Heart left ventricle (tissue), 16 donors: ENCODE results near the gene SMO. TPM values are rescaled to one million over a fixed set of nuclear protein-coding genes. Genes with fewer than 3 reads are reported as not detected.

Experiments
- ATAC-seq, 4 donors: fragments of 200-7000 bp; cut with Tn5 transposase; one replicate each; pipeline ENCODE4 v1.9.1; 2020 to 2022; ENCODE audit warnings: moderate library complexity in 4 of 4, mild to moderate bottlenecking in 3 of 4, moderate number of reproducible peaks in 1 of 4
- DNase-seq, 5 donors: peaks; one replicate each; pipeline ENCODE4 v3.0.0-alpha.2; 2020
- H3K27ac ChIP-seq, 12 donors: fragments of 200-600 bp; sonication (generic) in 4 of 12; one replicate each; pipeline versions ENCODE4 v1.5.0 to v1.8.0; 2016 to 2022; ENCODE audit warnings: mild to moderate bottlenecking in 2 of 12
- H3K27me3 ChIP-seq, 9 donors: fragments of 200-600 bp; sonication (generic) in 2 of 9; one replicate each; pipeline versions ENCODE4 v1.5.1 to v1.8.0; 2016 to 2022; ENCODE audit warnings: mild to moderate bottlenecking in 3 of 9
- H3K36me3 ChIP-seq, 9 donors: fragments of 200-600 bp; sonication (generic) in 2 of 9; one replicate each; pipeline versions ENCODE4 v1.5.0 to v1.8.0; 2018 to 2022; ENCODE audit warnings: mild to moderate bottlenecking in 2 of 9
- H3K4me1 ChIP-seq, 12 donors: fragments of 200-600 bp; sonication (generic) in 4 of 12; one replicate each; pipeline versions ENCODE4 v1.5.0 to v1.8.0; 2016 to 2022; ENCODE audit warnings: mild to moderate bottlenecking in 3 of 12
- H3K4me3 ChIP-seq, 12 donors: fragments of 200-600 bp; sonication (generic) in 4 of 12; one replicate each; pipeline versions ENCODE4 v1.5.0 to v1.8.0; 2017 to 2022; ENCODE audit warnings: mild to moderate bottlenecking in 9 of 12, moderate library complexity in 4 of 12
- H3K9me3 ChIP-seq, 12 donors: fragments of 200-600 bp; sonication (generic) in 4 of 12; one replicate each; pipeline versions ENCODE4 v1.5.0 to v1.8.0; 2016 to 2022; ENCODE audit warnings: mild to moderate bottlenecking in 1 of 12
- POLR2A ChIP-seq, 2 donors: fragments of 450-650 bp; IDR thresholded peaks; one replicate each; pipeline ENCODE4 v1.6.1; 2017; ENCODE audit warnings: antibody characterized with exemption in 2 of 2, mild to moderate bottlenecking in 2 of 2, moderate library complexity in 2 of 2
- WGBS, 4 donors: extraction: QIAGEN DNeasy Blood & Tissue Kit in 2 of 4; methylation state at CpG; one replicate each; pipeline versions ENCODE4 v1.1.5 to v1.1.7; 2013 to 2018; 5-methylcytosine and 5-hydroxymethylcytosine counted together
- intact Hi-C, 10 donors: fragments of 100-400 bp; cut with DNase I; formaldehyde crosslinking; loops; one replicate each; pipeline versions ENCODE4 v1.11.1 to v1.14.2; 2022
- polyA plus RNA-seq, 2 donors: library from polyadenylated mRNA; stranded (reverse); fragments of 200-250 nt; gene quantifications; one replicate each; pipeline ENCODE4 v1.2.3, GENCODE V29; 2013
- total RNA-seq, 9 donors: library from RNA; depleted of rRNA in 2 of 9; stranded (reverse); fragments of >200 nt in 2 of 9; fragmentation: NEBNext Ultra II Directional in 3 of 9; extraction: Animal tissue kit (Norgen Biotek cat#: 25700) in 3 of 9; gene quantifications; one replicate each; pipeline versions ENCODE4 v1.1.0 to v1.2.4, GENCODE V29; 2016 to 2023
- TF ChIP-seq, protein P1 (sequence below), 12 donors: fragments of 200-600 bp; sonication (generic) in 4 of 12; IDR thresholded peaks; one replicate each; pipeline versions ENCODE4 v1.5.0 to v1.8.0; 2018 to 2022; ENCODE audit warnings: antibody characterized with exemption in 12 of 12, mild to moderate bottlenecking in 5 of 12
- donor health status: ischemic (EF 13 %, LVEDD 7.1; RV severe dilation, severe dysfunction).
- donor health status: healthy with polysubstance abuse.
- donor health status: DM: no; HTN: yes; CAD: no.
- donor health status: DM: no; HTN: no; CAD: no.
- donor health status: ischemic (EF 25% LVEDD 6.9; RV normal size, moderate dysfunction).
- donor health status: ischemic (EF 25% LVEDD 5.7; RV mildly dilated, moderate dysfunction).
- donor health status: healthy.
- donor health status: DM: yes; HTN: yes; CAD: no.
- donor health status: ischemic (EF 35%, LVEDD 5.7; RV mildly dilated, moderate dysfunction).
- donor health status: nonischemic (EF 11% LVEDD 7.7; RV severe dilation, severe dysfunction).
- donor health status: DM: yes; HTN: yes; CAD: no.
- donor health status: PGD.
- donor health status: ischemic (EF 29% LVEDD 5.4; RV normal size, mild dysfunction).
- donor health status: nonischemic (EF 23%, LVEDD 6.1; RV moderate dilation, normal function).

SMO gene
- total and polyA plus RNA-seq, 11 donors: 1.7 to 7.3 (median 3.9) TPM

DNA sequence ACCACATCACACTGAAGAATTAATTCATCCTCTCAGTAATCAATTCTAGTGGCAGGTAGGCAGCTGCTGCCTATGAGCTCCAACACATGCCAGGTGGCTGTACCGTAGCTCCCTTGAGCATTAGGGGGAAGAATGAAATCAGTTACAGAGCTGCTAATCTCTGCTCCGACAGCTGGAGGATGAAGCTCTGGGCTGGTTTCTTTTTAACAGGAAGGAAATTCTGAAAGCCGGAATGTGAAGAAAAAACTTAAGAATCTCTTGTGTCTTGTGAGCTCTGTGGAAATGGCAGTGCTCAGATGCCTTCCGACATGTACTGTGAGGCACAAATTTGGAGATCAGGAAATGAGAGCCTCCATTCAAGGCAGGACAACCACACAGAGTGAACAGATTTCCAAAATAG, 33.6 kb downstream of the SMO start:
- Histone ChIP-seq H3K4me3 (peak overlapping the region in 1 of 12 donors; percentile 15), H3K27me3 (peaks cover 0 to 6% (median 0%) of the 10 kb centered on the region in 9 donors), H3K27ac (no peak overlapping the region), H3K4me1 (peaks cover 0 to 35% (median 9%) of the 10 kb centered on the region in 12 donors), H3K36me3 (no peaks in the 10 kb centered on the region), H3K9me3 (no peaks in the 10 kb centered on the region)
- intact Hi-C loops: loop anchor here in 6 of 10 donors (5.0 to 10.0 kb wide), 5 partner anchors 75 to 423 kb away; partner anchors contain the start of gene NRF1 (in 4 of the 6)
- ATAC-seq (no peak), DNase-seq (no peak)
- 24 to 41% (median 33%) methylated on average over 4 of the region's 4 CpGs for WGBS, 4 donors
- TF ChIP-seq, protein P1, sequence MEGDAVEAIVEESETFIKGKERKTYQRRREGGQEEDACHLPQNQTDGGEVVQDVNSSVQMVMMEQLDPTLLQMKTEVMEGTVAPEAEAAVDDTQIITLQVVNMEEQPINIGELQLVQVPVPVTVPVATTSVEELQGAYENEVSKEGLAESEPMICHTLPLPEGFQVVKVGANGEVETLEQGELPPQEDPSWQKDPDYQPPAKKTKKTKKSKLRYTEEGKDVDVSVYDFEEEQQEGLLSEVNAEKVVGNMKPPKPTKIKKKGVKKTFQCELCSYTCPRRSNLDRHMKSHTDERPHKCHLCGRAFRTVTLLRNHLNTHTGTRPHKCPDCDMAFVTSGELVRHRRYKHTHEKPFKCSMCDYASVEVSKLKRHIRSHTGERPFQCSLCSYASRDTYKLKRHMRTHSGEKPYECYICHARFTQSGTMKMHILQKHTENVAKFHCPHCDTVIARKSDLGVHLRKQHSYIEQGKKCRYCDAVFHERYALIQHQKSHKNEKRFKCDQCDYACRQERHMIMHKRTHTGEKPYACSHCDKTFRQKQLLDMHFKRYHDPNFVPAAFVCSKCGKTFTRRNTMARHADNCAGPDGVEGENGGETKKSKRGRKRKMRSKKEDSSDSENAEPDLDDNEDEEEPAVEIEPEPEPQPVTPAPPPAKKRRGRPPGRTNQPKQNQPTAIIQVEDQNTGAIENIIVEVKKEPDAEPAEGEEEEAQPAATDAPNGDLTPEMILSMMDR (IDR thresholded peaks at IDR 0.05): no peak
- TF ChIP-seq POLR2A (IDR thresholded peaks at IDR 0.05): no peak

DNA sequence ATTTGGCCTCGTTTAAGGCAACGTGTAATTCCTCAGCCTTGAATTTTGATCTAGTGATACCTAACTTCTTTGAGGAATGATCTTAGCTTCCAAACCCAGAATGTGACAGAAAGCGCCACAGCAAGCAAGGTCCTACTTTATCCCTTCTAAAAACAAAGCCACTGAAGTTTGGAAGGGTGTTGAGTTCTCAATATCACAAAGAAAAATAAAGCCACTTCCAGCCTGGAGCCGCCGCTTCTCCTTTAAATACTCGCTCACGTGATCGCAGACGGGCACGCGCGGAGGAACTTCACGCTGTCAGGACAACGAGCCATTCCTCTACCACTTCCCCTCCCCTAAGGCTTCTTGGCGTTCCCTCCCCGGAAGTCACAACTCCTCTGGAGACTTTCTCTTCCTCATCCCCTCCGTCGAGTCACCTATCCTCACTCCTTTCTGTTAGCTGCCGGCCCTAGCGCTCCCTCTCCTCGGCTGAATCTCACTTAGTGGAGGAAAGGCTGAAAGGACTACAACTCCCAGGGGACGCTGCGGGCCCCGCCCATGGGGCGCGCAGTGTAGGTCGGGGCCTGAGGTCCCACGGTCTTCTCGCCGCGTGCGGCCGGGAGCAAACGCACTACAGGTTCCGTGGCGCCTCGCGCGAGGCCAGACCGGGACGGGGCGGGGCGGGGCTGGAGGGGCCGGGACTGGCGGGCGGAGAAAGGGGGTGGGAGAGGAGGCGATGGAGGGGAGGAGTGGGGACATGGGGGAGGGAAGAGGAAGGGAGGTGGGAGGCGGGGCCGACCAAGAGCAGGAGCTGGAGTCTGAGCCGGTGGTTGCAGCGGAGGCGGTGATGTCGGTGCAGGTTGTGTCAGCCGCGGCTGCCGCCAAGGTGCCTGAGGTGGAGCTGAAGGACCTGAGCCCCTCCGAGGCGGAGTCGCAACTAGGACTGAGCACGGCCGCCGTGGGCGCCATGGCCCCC, 36.1 kb downstream of the SMO start, which contains the start of gene AHCYL2:
Gene AHCYL2, plus strand, starts transcription at position 780 of the 955 bp plus-strand sequence.
- ATAC-seq (peak; percentile 99 to 100 (median 99)), DNase-seq (peak; percentile 98 to 99 (median 99))
- Histone ChIP-seq H3K36me3 (no peaks in the 10 kb centered on the region), H3K4me3 (peak within 1 kb of the TSS; percentile 71 to 99 (median 85)), H3K27ac (peak within 1 kb of the TSS; percentile 90 to 99 (median 95)), H3K27me3 (no peaks in the 10 kb centered on the region), H3K9me3 (no peaks in the 10 kb centered on the region), H3K4me1 (peaks cover 0 to 31% (median 9%) of the 10 kb centered on the region in 12 donors)
- 0 to 1% (median 0%) methylated on average over 47 to 63 of the region's 63 CpGs for WGBS, 4 donors
- intact Hi-C loops: loop anchor here in 6 of 10 donors (5.0 to 10.0 kb wide), 5 partner anchors 73 to 420 kb away; partner anchors contain the start of gene NRF1 (in 4 of the 6)
- TF ChIP-seq, protein P1 (IDR thresholded peaks at IDR 0.05): no peak
- TF ChIP-seq POLR2A (IDR thresholded peaks at IDR 0.05): peak in 1 of 2 donors; percentile 25

DNA sequence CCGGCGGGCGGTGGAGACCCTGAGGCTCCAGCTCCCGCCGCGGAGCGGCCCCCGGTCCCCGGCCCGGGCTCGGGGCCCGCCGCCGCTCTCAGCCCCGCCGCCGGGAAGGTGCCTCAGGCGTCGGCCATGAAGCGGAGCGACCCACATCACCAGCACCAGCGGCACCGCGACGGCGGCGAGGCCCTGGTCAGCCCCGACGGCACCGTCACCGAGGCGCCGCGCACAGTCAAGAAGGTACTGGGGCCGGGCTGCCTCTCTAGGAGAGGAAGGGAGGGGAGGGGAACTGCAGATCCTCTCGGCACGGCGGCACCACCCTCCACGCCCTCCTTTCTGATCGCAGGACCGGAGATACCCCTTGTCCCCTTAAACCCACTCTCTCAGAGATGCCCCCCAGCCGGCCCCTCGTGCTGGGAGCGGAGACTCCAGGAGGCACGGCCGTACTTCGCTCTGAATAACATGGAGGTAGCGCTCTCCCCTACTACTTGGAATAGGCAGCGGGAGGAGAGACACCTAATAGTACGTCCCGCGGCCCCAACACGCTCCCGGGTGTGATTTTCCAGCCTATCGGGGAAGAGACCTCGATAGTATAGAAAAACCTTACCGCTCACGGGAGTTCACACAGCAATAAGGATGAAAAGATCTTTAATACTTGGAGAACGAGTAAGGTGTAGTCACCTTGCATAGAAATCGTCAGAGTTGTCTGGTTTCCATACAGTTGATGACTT, 36.9 kb downstream of the SMO start:
- ATAC-seq: peak in 2 of 4 donors; percentile 48 to 49
- TF ChIP-seq POLR2A (IDR thresholded peaks at IDR 0.05): peak in 1 of 2 donors; percentile 12
- TF ChIP-seq, protein P1 (IDR thresholded peaks at IDR 0.05): no peak
- Histone ChIP-seq H3K4me1 (peaks cover 0 to 31% (median 9%) of the 10 kb centered on the region in 12 donors), H3K27ac (peak overlapping the region; percentile 36 to 98 (median 94)), H3K4me3 (peak overlapping the region; percentile 71 to 99 (median 85)), H3K27me3 (no peaks in the 10 kb centered on the region), H3K36me3 (no peaks in the 10 kb centered on the region), H3K9me3 (no peaks in the 10 kb centered on the region)
- DNase-seq: peak; percentile 38 to 74 (median 54)
- WGBS, 4 donors: 0 to 2% (median 1%) methylated on average over 22 to 60 of the region's 60 CpGs
- intact Hi-C loops: loop anchor here in 3 of 10 donors (10.0 kb wide), 2 partner anchors 389 to 419 kb away; partner anchors contain the start of gene NRF1 (in 2 of the 3)
